Measurements from ENCODE around the gene MAGI2. TPM values are rescaled to one million over a fixed set of nuclear protein-coding genes. Genes with fewer than 3 reads are reported as not detected.

Gene MAGI2
- polyA plus RNA-seq, 1 donor, result 3.7 TPM

GRCh38 chr7:79376299-79377025, 77.0 kb downstream of the MAGI2 start:
- DNase-seq (ENCODE audit: low read depth), result no peak

GRCh38 chr7:79361214-79361613, 92.3 kb downstream of the MAGI2 start:
- no peak for DNase-seq (ENCODE audit: low read depth)

- DNase-seq (ENCODE audit: low read depth), result no peak
These were observed 93.6 kb downstream of the MAGI2 start for GRCh38 chr7:79359827-79360226.

GRCh38 chr7:79357101-79357500, 96.4 kb downstream of the MAGI2 start:
- DNase-seq (ENCODE audit: low read depth), result no peak

- no peak for DNase-seq (ENCODE audit: low read depth)
These were observed 99.6 kb downstream of the MAGI2 start for GRCh38 chr7:79353720-79354468.

- DNase-seq (ENCODE audit: low read depth), result no peak
These were observed 101.1 kb downstream of the MAGI2 start for GRCh38 chr7:79352323-79352722.

GRCh38 chr7:79347351-79347750, 106.1 kb downstream of the MAGI2 start:
- DNase-seq (ENCODE audit: low read depth), result no peak

- DNase-seq (ENCODE audit: low read depth), result no peak
These were observed 111.6 kb downstream of the MAGI2 start for GRCh38 chr7:79341902-79342301.

- DNase-seq (ENCODE audit: low read depth), result no peak
These were observed 113.3 kb downstream of the MAGI2 start for GRCh38 chr7:79340212-79340611.

- no peak for DNase-seq (ENCODE audit: low read depth)
These were observed 114.1 kb downstream of the MAGI2 start for GRCh38 chr7:79339208-79339925.

GRCh38 chr7:79337717-79338116, 115.8 kb downstream of the MAGI2 start:
- no peak for DNase-seq (ENCODE audit: low read depth)

GRCh38 chr7:79334841-79335240, 118.6 kb downstream of the MAGI2 start:
- DNase-seq (ENCODE audit: low read depth), result no peak

- no peak for DNase-seq (ENCODE audit: low read depth)
These were observed 119.1 kb downstream of the MAGI2 start for GRCh38 chr7:79334334-79334733.

GRCh38 chr7:79332091-79332490, 121.4 kb downstream of the MAGI2 start:
- no peak for DNase-seq (ENCODE audit: low read depth)

- no peak for DNase-seq (ENCODE audit: low read depth)
These were observed 124.0 kb downstream of the MAGI2 start for GRCh38 chr7:79329464-79329863.

GRCh38 chr7:79320741-79321473, 132.6 kb downstream of the MAGI2 start:
- DNase-seq (ENCODE audit: low read depth), result no peak

- no peak for DNase-seq (ENCODE audit: low read depth)
These were observed 134.1 kb downstream of the MAGI2 start for GRCh38 chr7:79319369-79319768.

GRCh38 chr7:79317728-79318127, 135.7 kb downstream of the MAGI2 start:
- DNase-seq (ENCODE audit: low read depth), result peak; percentile 22

- DNase-seq (ENCODE audit: low read depth), result no peak
These were observed 141.4 kb downstream of the MAGI2 start for GRCh38 chr7:79312022-79312421.

GRCh38 chr7:79308192-79308591, 145.3 kb downstream of the MAGI2 start:
- peak; percentile 19 for DNase-seq (ENCODE audit: low read depth)

GRCh38 chr7:79307376-79307775, 146.1 kb downstream of the MAGI2 start:
- no peak for DNase-seq (ENCODE audit: low read depth)

- DNase-seq (ENCODE audit: low read depth), result no peak
These were observed 148.8 kb downstream of the MAGI2 start for GRCh38 chr7:79304711-79305110.
